Activated CD4-positive, alpha-beta T cell treated with anti-CD3 and anti-CD28 coated beads, Interleukin-2, amount 10 ng/mL, durations not matched to agents 7 days and 5 days (primary cell): ENCODE measurements around the gene ATP10B. TPM values are rescaled to one million over a fixed set of nuclear protein-coding genes. Genes with fewer than 3 reads are reported as not detected.

ENCODE experiments used
- CTCF ChIA-PET: fragments of 350-600 bp; sonication (Branson Sonifier 250); formaldehyde crosslinking; loops from one replicate; lab custom pipeline; 2021; ENCODE audit warnings: antibody characterized with exemption; lab: Charles Lee
- POLR2A ChIA-PET: fragments of 350-600 bp; sonication (Branson Sonifier 250); formaldehyde crosslinking; loops from one replicate; lab custom pipeline; 2021; ENCODE audit warnings: antibody characterized with exemption; lab: Charles Lee
- DNase-seq: peaks from one replicate; pipeline ENCODE4 v3.0.0-alpha.2; 2020
- H3K27ac Mint-ChIP-seq: one replicate; pipeline ENCODE4 v1.8.0; 2021; ENCODE audit warnings: mild to moderate bottlenecking, moderate library complexity, mixed read lengths
- H3K27me3 Mint-ChIP-seq: one replicate; pipeline ENCODE4 v1.8.0; 2021; ENCODE audit warnings: mixed read lengths
- H3K36me3 Mint-ChIP-seq: one replicate; pipeline ENCODE4 v1.8.0; 2021; ENCODE audit warnings: low read depth, mixed read lengths
- H3K4me1 Mint-ChIP-seq: one replicate; pipeline ENCODE4 v1.8.0; 2021; ENCODE audit warnings: mixed read lengths
- H3K4me3 Mint-ChIP-seq: one replicate; pipeline ENCODE4 v1.8.0; 2021; ENCODE audit warnings: mild to moderate bottlenecking, moderate library complexity, mixed read lengths
- H3K9me3 Mint-ChIP-seq: one replicate; pipeline ENCODE4 v1.8.0; 2021; ENCODE audit warnings: mixed read lengths
- total RNA-seq, 2 experiments: library from RNA; stranded (reverse); gene quantifications; one replicate each; pipeline ENCODE4 v1.2.3, GENCODE V29; 2021

Gene ATP10B
- total RNA-seq, 2 experiments from 2014 or later: not detected

DNA sequence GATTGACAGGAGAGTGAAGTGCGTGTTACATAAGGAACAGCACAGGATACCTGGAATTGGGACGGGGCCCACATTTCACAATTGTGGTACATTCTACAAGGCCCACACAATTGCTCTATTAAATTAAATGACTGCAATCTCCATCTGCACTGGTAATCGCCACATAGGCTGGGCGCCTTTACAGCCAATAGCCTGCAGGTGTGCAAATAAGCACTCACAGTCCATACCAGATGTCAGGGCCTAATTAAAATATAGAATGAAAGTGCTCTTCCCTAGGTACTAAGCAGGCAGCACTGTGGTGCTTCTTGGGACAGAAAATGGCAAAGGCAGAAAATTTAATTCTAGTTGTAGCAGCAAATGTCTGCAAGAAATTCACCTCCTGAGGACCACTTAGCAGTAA is 82.7 kb downstream of the ATP10B start:
- H3K4me3 Mint-ChIP-seq: no peak overlapping the region
- H3K36me3 Mint-ChIP-seq: no peaks in the 10 kb centered on the region
- H3K27ac Mint-ChIP-seq: no peak overlapping the region
- H3K9me3 Mint-ChIP-seq: no peaks in the 10 kb centered on the region
- no peaks in the 10 kb centered on the region for H3K4me1 Mint-ChIP-seq
- ChIA-PET POLR2A (no interaction called here), CTCF (interaction anchor here (1.2 kb wide), 1 partner anchor 24 kb away, joined by 3 read pairs; no protein-coding TSS in a partner anchor)
- no peaks in the 10 kb centered on the region for H3K27me3 Mint-ChIP-seq
- no peak for DNase-seq

- no peak for DNase-seq
- H3K27me3 Mint-ChIP-seq: peaks cover 3% of the 10 kb centered on the region
- H3K27ac Mint-ChIP-seq: no peak overlapping the region
- ChIA-PET CTCF (no interaction called here), POLR2A (no interaction called here)
- H3K36me3 Mint-ChIP-seq: no peaks in the 10 kb centered on the region
- H3K4me3 Mint-ChIP-seq: no peak overlapping the region
- H3K9me3 Mint-ChIP-seq: no peaks in the 10 kb centered on the region
- H3K4me1 Mint-ChIP-seq: no peaks in the 10 kb centered on the region
These were observed 84.9 kb downstream of the ATP10B start for GRCh38 chr5:160767062-160767461.

DNA sequence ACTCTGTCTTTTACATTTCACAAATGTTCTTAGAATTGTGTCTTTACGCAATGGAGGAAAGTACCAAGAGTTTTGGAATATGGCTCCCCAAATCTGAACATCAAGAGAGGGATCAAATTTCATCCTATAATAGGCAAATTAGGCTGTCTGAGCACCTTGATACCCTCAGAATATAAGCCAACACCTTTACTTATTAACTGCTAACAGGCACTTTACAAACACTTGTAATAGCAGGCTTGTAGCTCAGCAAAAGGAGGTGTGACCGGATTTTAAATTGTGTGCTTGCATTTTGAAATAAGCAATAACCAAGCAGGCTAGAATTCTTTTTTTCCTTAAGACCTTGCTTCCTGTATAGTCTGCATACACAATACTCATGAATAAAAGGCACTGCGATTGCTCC is 92.0 kb downstream of the ATP10B start:
- CTCF ChIA-PET: no interaction called here
- no peaks in the 10 kb centered on the region for H3K4me1 Mint-ChIP-seq
- peaks cover 3% of the 10 kb centered on the region for H3K27me3 Mint-ChIP-seq
- H3K4me3 Mint-ChIP-seq: no peak overlapping the region
- H3K36me3 Mint-ChIP-seq: no peaks in the 10 kb centered on the region
- no peak for DNase-seq
- H3K27ac Mint-ChIP-seq: no peak overlapping the region
- POLR2A ChIA-PET: no interaction called here
- H3K9me3 Mint-ChIP-seq: no peaks in the 10 kb centered on the region

- CTCF ChIA-PET: no interaction called here
- Mint-ChIP-seq H3K27ac (no peak overlapping the region), H3K36me3 (no peaks in the 10 kb centered on the region)
These were observed 94.8 kb downstream of the ATP10B start for GRCh38 chr5:160757194-160757593.

DNA sequence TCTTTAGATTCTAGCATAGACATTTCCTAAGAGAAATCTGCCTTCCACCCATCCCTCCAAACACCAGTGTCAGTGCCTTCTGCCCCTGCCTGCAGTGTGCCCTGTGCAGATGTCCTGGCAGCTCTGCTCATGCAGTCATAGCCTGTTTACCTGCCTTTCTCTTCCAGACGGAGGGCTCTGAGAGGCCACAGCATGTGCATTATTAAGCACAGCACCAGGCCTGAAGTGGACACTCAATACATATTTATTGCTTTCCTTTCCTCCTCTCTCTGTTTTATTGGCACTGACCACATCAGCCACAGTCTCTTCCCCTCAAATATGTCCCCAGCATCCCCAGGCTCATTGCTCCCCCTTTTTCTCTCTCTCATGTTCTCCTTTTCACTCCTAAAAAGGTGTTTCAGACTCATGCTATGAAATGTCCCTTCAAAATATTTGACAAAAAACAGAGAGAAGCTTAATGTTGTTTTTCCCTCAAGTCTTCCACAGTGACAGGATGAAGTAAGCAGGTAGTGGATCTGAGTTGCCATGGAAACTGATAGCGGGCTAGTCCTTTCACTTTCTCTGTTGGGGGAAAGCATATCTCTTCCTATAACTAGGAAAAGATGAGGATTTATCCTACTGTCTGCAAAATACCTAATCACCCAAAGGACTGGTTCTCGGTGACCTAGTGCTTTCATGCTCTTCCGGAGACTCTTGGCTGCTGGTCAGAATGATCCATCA is 100.9 kb downstream of the ATP10B start:
- Mint-ChIP-seq H3K4me1 (peaks cover 5% of the 10 kb centered on the region), H3K27ac (no peak overlapping the region), H3K9me3 (no peaks in the 10 kb centered on the region), H3K4me3 (no peak overlapping the region), H3K27me3 (peaks cover 8% of the 10 kb centered on the region), H3K36me3 (no peaks in the 10 kb centered on the region)
- CTCF ChIA-PET: no interaction called here
- no peak for DNase-seq
- POLR2A ChIA-PET: no interaction called here

More at GRCh38 chr5:160757194-160757593, 94.8 kb downstream of the ATP10B start:
- Mint-ChIP-seq H3K27me3 (peaks cover 8% of the 10 kb centered on the region), H3K4me3 (no peak overlapping the region), H3K9me3 (no peaks in the 10 kb centered on the region), H3K4me1 (no peaks in the 10 kb centered on the region)
- POLR2A ChIA-PET: no interaction called here
- DNase-seq: no peak

DNA sequence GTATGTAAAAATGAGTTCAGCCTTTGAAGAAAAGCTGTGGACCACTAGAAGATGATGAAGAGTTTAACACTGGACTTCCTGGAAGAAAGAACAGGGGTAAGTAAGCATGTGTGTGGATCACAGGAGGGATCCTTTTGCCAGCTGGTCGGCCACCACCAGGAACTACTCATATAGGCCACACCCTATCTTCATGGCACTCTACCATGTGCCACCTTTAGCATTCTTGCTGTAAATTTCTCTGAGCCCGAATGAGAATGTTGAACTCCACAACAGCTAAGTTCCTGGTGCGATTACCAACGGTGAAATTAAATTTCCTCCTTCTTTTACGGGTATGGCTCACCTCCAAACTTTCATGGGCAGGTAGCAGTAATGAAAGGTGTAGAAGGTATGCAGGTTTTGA is 102.3 kb downstream of the ATP10B start:
- no peak for DNase-seq
- Mint-ChIP-seq H3K9me3 (no peaks in the 10 kb centered on the region), H3K27ac (no peak overlapping the region), H3K27me3 (peaks cover 8% of the 10 kb centered on the region), H3K4me1 (peaks cover 5% of the 10 kb centered on the region), H3K4me3 (no peak overlapping the region), H3K36me3 (no peaks in the 10 kb centered on the region)
- ChIA-PET POLR2A (no interaction called here), CTCF (interaction anchor here (1.3 kb wide), 1 partner anchor 9 kb away, joined by 3 read pairs; no protein-coding TSS in a partner anchor)

DNA sequence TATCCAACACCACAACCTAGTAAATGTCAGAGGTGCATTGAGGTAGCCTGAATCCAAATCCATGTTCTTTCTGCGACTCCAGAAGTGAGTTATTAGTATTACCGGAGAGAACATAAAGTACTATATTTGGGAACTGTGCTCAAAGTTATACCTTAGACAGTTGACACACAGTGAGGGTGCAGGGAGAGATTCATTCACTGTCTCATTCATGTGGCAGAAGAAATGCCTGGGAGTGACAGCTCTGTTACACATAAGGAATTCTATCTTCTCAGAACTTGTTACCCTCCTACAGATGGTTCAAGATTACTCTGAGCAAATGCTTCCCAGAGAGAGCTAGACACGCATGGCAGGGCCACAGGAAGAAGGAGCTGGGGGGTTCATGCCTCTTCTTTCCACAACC is 103.0 kb downstream of the ATP10B start:
- peaks cover 5% of the 10 kb centered on the region for H3K4me1 Mint-ChIP-seq
- peaks cover 8% of the 10 kb centered on the region for H3K27me3 Mint-ChIP-seq
- POLR2A ChIA-PET: no interaction called here
- CTCF ChIA-PET: interaction anchor here (0.5 to 1.3 kb wide), 2 partner anchors 8 to 600 kb away, joined by 3 to 4 read pairs; no protein-coding TSS in a partner anchor
- no peak overlapping the region for H3K27ac Mint-ChIP-seq
- DNase-seq: no peak
- no peaks in the 10 kb centered on the region for H3K9me3 Mint-ChIP-seq
- no peak overlapping the region for H3K4me3 Mint-ChIP-seq
- no peaks in the 10 kb centered on the region for H3K36me3 Mint-ChIP-seq

DNA sequence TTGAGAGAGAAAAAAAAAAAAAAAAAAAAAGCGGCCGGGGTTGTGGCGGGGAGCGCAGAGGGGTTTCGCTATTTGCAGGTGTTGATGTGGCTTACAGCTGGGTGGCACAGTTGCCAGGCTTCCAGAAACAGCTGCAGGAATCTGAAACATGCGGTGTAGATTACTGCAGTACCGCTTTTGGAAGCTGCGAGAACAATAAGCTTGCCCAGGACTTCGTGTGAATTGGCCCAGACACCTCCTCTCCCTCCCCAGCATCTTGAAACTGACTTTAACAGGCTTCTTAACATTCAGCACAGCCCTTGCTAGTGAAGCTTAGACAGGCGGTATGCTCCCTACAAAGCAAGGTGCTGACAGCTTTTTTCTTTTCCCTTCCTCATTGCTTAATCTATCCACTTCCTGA is 104.0 kb downstream of the ATP10B start:
- Mint-ChIP-seq H3K4me1 (peaks cover 5% of the 10 kb centered on the region), H3K4me3 (no peak overlapping the region), H3K36me3 (no peaks in the 10 kb centered on the region), H3K27ac (no peak overlapping the region), H3K27me3 (peaks cover 1% of the 10 kb centered on the region), H3K9me3 (no peaks in the 10 kb centered on the region)
- CTCF ChIA-PET: no interaction called here
- POLR2A ChIA-PET: no interaction called here
- no peak for DNase-seq

GRCh38 chr5:160747559-160747958 is 104.5 kb downstream of the ATP10B start:
- peaks cover under 1% of the 10 kb centered on the region for H3K27me3 Mint-ChIP-seq
- H3K4me3 Mint-ChIP-seq: no peak overlapping the region
- CTCF ChIA-PET: no interaction called here
- DNase-seq: no peak
- peaks cover 5% of the 10 kb centered on the region for H3K4me1 Mint-ChIP-seq
- no peaks in the 10 kb centered on the region for H3K9me3 Mint-ChIP-seq
- H3K27ac Mint-ChIP-seq: no peak overlapping the region
- POLR2A ChIA-PET: no interaction called here
- no peaks in the 10 kb centered on the region for H3K36me3 Mint-ChIP-seq

GRCh38 chr5:160744268-160745101 is 107.5 kb downstream of the ATP10B start:
- DNase-seq: no peak
- no peaks in the 10 kb centered on the region for H3K36me3 Mint-ChIP-seq
- H3K4me1 Mint-ChIP-seq: peaks cover 3% of the 10 kb centered on the region
- H3K9me3 Mint-ChIP-seq: no peaks in the 10 kb centered on the region
- no peak overlapping the region for H3K27ac Mint-ChIP-seq
- H3K4me3 Mint-ChIP-seq: no peak overlapping the region
- POLR2A ChIA-PET: no interaction called here
- CTCF ChIA-PET: interaction anchor here (0.9 kb wide), 1 partner anchor 17 kb away, joined by 3 read pairs; no protein-coding TSS in a partner anchor
- H3K27me3 Mint-ChIP-seq: peaks cover 7% of the 10 kb centered on the region

- no peak for DNase-seq
- no peak overlapping the region for H3K27ac Mint-ChIP-seq
- ChIA-PET POLR2A (no interaction called here), CTCF (no interaction called here)
- H3K4me1 Mint-ChIP-seq: peaks cover 2% of the 10 kb centered on the region
- H3K36me3 Mint-ChIP-seq: no peaks in the 10 kb centered on the region
- H3K4me3 Mint-ChIP-seq: no peak overlapping the region
- H3K9me3 Mint-ChIP-seq: no peaks in the 10 kb centered on the region
- peaks cover 9% of the 10 kb centered on the region for H3K27me3 Mint-ChIP-seq
These were observed 109.0 kb downstream of the ATP10B start for GRCh38 chr5:160743027-160743426.

GRCh38 chr5:160742446-160742845 is 109.6 kb downstream of the ATP10B start:
- Mint-ChIP-seq H3K9me3 (no peaks in the 10 kb centered on the region), H3K4me1 (no peaks in the 10 kb centered on the region), H3K27ac (no peak overlapping the region), H3K36me3 (no peaks in the 10 kb centered on the region), H3K4me3 (no peak overlapping the region), H3K27me3 (peaks cover 9% of the 10 kb centered on the region)
- CTCF ChIA-PET: no interaction called here
- no peak for DNase-seq
- POLR2A ChIA-PET: no interaction called here

DNA sequence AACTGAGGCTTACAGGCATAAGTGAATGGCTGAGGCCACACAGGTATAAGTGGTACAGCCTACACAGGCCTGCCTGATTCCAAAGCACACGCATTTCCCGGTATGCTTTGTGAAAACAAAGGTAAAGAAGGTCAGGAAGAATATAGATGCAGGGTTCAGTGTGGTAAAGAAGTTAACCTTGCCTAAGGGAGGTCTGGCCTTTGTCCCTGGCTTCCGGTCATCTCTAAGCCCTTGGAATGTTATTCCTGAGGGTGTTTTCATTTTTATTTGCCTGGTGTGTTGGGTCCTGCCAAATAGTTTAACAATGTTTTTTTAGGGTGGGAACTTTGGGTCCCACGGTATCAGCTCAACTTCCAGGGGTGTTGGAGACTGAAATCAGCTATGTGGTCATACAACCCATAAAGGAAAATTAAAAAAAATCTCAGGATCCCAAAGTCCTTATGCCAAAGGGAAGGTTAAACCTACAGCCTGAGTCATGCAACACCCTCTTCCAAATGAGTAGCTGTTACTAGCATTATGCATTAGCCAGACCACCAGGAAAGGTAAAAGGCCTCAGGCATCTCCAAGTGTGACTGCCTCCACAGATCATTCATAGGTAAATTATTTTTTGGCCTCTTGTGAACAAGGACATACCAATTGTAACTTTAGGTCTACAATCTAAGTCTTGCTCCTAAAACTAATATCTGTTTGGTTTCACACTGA is 124.6 kb downstream of the ATP10B start:
- H3K36me3 Mint-ChIP-seq: no peaks in the 10 kb centered on the region
- CTCF ChIA-PET: no interaction called here
- DNase-seq: no peak
- H3K27me3 Mint-ChIP-seq: no peaks in the 10 kb centered on the region
- H3K4me3 Mint-ChIP-seq: no peak overlapping the region
- H3K4me1 Mint-ChIP-seq: no peaks in the 10 kb centered on the region
- H3K9me3 Mint-ChIP-seq: no peaks in the 10 kb centered on the region
- POLR2A ChIA-PET: interaction anchor here (0.5 kb wide), 1 partner anchor 170 kb away, joined by 3 read pairs; no protein-coding TSS in a partner anchor
- no peak overlapping the region for H3K27ac Mint-ChIP-seq
